Right cardiac atrium (tissue), 5 donors: ENCODE measurements around the gene PRDM12. TPM values are rescaled to one million over a fixed set of nuclear protein-coding genes. Genes with fewer than 3 reads are reported as not detected.
"Not testable (repeated sequence)": the region's sequence is repeated elsewhere in the genome, so short reads cannot be mapped to it uniquely, and the experiment has no call there.

Experiments used
- ATAC-seq, 2 donors: fragments of 200-7000 bp; cut with Tn5 transposase; one replicate each; pipeline versions ENCODE4 v1.8.0 to v1.9.1; 2020; ENCODE audit warnings: moderate library complexity in 2 of 2, mild to moderate bottlenecking in 1 of 2
- DNase-seq, 3 donors: peaks; one replicate each; pipeline ENCODE4 v3.0.0-alpha.2; 2020
- H3K27ac ChIP-seq: one replicate; pipeline ENCODE4 v1.5.1; 2013; ENCODE audit warnings: mild to moderate bottlenecking, low read length, control low read depth, moderate library complexity
- H3K27me3 ChIP-seq: one replicate; pipeline ENCODE4 v1.6.1; 2013; ENCODE audit not compliant: control insufficient read depth, insufficient read depth
- H3K4me1 ChIP-seq: one replicate; pipeline ENCODE4 v1.6.1; 2013; ENCODE audit warnings: low read length; ENCODE audit not compliant: control insufficient read depth, insufficient read depth
- H3K4me3 ChIP-seq: one replicate; pipeline ENCODE4 v1.5.1; 2013; ENCODE audit warnings: low read length, control low read depth
- H3K9me3 ChIP-seq: one replicate; pipeline ENCODE4 v1.6.1; 2013; ENCODE audit warnings: low read length; ENCODE audit not compliant: control insufficient read depth
- WGBS: extraction: QIAGEN DNeasy Blood & Tissue Kit; methylation state at CpG from one replicate; pipeline ENCODE4 v1.1.7; 2013; 5-methylcytosine and 5-hydroxymethylcytosine counted together
- intact Hi-C, 4 donors: fragments of 100-400 bp; cut with DNase I; formaldehyde crosslinking; loops; one replicate each; pipeline versions ENCODE4 v1.11.0 to v1.14.0; 2022 to 2023
- polyA plus RNA-seq: library from polyadenylated mRNA; stranded (reverse); fragments of 200-250 nt; gene quantifications from one replicate; pipeline ENCODE4 v1.2.3, GENCODE V29; 2013
- total RNA-seq, 4 donors: library from RNA; stranded (reverse); fragmentation: NEBNext Ultra II Directional; extraction: Animal tissue kit (Norgen Biotek cat#: 25700); gene quantifications; one replicate each; pipeline ENCODE4 v1.2.1, GENCODE V29; 2021
- donor health status: healthy with polysubstance abuse.
- donor health status: DM: no; HTN: yes; CAD: no.
- donor health status: DM: no; HTN: no; CAD: no.
- donor health status: DM: no; HTN: yes; CAD: no; lungs with severe emphysema.
- donor health status: DM: yes; HTN: yes; CAD: no.

The PRDM12 gene
- total and polyA plus RNA-seq, 5 donors, result 0.02 TPM; not detected in 4

- peaks cover 2% of the 10 kb centered on the region for H3K4me1 ChIP-seq
- H3K27me3 ChIP-seq, result no peaks in the 10 kb centered on the region
- H3K4me3 ChIP-seq, result peak overlapping the region; percentile 50
- intact Hi-C loops, result loop anchor here (2.0 to 5.0 kb wide), 3 partner anchors 50 to 221 kb away; no protein-coding TSS in a partner anchor
- DNase-seq, result peak in 1 of 3 donors; percentile 60
- ATAC-seq, result peak; percentile 22 to 32
- 1% methylated on average over 45 of the region's 45 CpGs for WGBS
- no peak overlapping the region for H3K27ac ChIP-seq
- H3K9me3 ChIP-seq, result no peaks in the 10 kb centered on the region
Measured at GRCh38 chr9:130681769-130682420, 17.5 kb downstream of the PRDM12 start.

DNA sequence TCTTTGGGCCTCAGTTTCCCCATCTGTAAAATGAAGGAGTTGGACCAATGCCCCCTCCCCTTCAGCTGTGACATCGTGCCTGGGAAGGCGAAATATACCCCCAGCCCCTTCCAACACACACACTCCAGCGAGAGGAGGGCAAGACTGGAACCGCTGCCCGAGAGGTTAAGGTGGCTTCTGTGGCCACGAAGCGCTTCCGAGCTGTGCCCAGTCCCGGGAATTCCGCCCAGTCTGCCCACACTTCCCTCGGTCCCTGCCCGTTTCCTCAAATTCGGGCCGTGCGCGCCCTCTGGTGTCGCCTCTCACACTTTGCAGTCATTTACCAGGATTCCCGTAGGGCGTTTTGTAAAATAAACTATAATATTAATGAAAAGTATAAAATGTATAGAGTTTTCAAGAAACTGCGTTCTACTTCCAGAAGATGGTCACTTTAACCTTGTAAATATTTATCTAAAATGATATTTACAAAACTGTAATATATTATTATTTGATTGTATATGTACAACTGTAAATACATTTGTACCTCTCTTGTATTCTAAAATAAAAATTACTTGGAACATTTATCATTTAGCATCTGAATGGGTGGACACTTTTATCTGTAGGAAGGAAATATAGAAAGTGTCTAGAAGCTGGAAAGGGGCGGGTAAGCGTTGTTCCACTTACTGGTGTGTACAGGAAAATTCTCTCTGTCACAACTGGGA, 18.2 kb downstream of the PRDM12 start:
- peaks cover 2% of the 10 kb centered on the region for H3K4me1 ChIP-seq
- no peak overlapping the region for H3K27ac ChIP-seq
- H3K27me3 ChIP-seq, result no peaks in the 10 kb centered on the region
- peak overlapping the region; percentile 50 for H3K4me3 ChIP-seq
- H3K9me3 ChIP-seq, result no peaks in the 10 kb centered on the region
- WGBS, result 4% methylated on average over 22 of the region's 22 CpGs
- peak; percentile 80 to 89 (median 89) for DNase-seq
- intact Hi-C loops, result loop anchor here (1.0 to 5.0 kb wide), 4 partner anchors 50 to 222 kb away; no protein-coding TSS in a partner anchor
- ATAC-seq, result peak; percentile 73 to 78

GRCh38 chr9:130685104-130685503, 20.7 kb downstream of the PRDM12 start:
- H3K9me3 ChIP-seq, result no peaks in the 10 kb centered on the region
- intact Hi-C loops, result no loop called here
- ATAC-seq, result no peak
- H3K27ac ChIP-seq, result no peak overlapping the region
- no peak overlapping the region for H3K4me3 ChIP-seq
- no peaks in the 10 kb centered on the region for H3K27me3 ChIP-seq
- no peak for DNase-seq
- H3K4me1 ChIP-seq, result peaks cover 2% of the 10 kb centered on the region

GRCh38 chr9:130685945-130686344, 21.6 kb downstream of the PRDM12 start:
- DNase-seq, H3K27ac ChIP-seq, ATAC-seq, H3K27me3 ChIP-seq, intact Hi-C loops, H3K9me3 ChIP-seq, H3K4me3 ChIP-seq, H3K4me1 ChIP-seq: not testable (repeated sequence)
- WGBS, result 92% methylated on average over 11 of the region's 11 CpGs

DNA sequence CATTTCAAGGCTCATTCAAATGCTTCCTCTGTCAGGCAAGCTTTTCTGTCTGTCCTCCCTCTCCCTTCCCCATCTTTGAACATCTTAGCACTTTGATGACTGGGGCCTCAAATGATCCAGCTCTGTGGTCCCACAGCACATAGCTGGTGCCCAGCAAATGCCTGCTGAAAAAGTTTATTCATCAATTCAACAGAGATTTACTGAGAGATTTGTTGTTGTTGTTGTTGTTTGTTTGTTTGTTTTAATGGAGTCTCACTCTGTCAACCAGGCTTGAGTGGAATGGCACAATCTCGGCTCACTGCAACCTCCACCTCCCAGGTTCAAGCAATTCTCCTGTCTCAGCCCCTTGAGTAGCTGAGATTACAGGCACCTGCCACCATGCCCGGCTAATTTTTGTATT, 23.2 kb downstream of the PRDM12 start:
- Histone ChIP-seq H3K4me3 (no peak overlapping the region), H3K27me3 (no peaks in the 10 kb centered on the region), H3K4me1 (no peaks in the 10 kb centered on the region), H3K27ac (no peak overlapping the region), H3K9me3 (no peaks in the 10 kb centered on the region)
- WGBS, result 89% methylated on average over 2 of the region's 2 CpGs
- DNase-seq (no peak), ATAC-seq (no peak)
- intact Hi-C loops, result no loop called here

GRCh38 chr9:130688072-130688471, 23.7 kb downstream of the PRDM12 start:
- WGBS, result 85% methylated on average over 5 of the region's 5 CpGs
- intact Hi-C loops, result no loop called here
- Histone ChIP-seq H3K27ac (no peak overlapping the region), H3K9me3 (no peaks in the 10 kb centered on the region), H3K4me1 (no peaks in the 10 kb centered on the region), H3K4me3 (no peak overlapping the region), H3K27me3 (no peaks in the 10 kb centered on the region)
- DNase-seq (no peak), ATAC-seq (no peak)

DNA sequence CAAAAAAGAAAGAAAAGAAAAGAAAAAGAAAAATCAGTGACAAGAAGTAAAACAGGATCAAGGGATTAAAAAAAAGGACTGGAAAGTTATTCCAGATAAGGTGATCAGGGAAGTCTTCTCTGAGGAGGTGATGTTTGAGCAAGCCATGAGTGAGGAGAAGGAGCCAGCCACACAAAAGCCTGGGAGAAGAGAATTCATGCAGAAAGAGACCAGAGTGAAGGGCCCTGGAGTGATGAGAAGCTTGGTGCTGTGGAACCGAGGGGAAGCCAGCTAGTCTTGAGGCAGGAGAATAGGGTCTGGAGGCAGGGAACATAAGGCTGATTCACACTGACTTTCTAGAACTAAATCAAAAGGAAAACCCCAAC, 25.2 kb downstream of the PRDM12 start:
- no peak for DNase-seq
- H3K4me1 ChIP-seq, result no peaks in the 10 kb centered on the region
- intact Hi-C loops, result no loop called here
- H3K4me3 ChIP-seq, result no peak overlapping the region
- H3K27ac ChIP-seq, result no peak overlapping the region
- ATAC-seq, result no peak
- WGBS, result 35% methylated on average over 1 of the region's 1 CpG
- H3K9me3 ChIP-seq, result no peaks in the 10 kb centered on the region
- H3K27me3 ChIP-seq, result no peaks in the 10 kb centered on the region

DNA sequence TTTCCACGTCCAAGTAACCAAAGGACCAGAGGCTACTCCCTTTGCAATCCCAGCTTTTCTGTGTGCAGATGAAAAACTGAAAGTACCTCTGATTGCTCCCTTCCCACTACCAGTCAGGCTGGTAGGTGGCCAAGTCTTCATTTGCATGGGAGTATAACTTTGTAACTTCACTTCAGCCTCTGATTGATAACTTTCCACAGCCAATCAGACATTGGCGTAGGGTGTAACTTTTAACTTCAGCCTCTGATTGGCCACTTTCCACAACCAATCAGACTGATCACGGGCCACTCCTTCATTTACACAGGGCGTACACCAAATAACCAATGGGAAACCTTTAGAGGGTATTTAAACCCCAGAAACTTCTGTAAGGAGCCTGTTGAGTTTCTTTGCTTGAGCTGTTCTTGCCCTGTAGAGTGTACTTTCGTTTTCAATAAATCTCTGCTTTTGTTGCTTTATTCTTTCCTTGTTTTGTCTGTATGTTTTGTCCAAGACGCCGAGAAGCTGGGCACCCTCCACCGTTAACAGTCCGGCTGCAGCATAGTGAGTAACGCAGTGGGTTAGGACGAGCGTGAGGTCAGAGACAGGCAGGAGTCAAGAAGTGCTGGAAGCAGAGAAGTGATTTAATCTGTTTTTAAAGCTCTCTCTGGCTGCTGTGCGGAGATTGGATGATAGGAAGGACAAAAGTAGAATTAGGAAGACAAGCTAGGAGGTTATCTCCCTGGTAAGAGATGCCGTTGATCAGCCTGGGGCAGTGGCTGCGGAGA, 25.7 kb downstream of the PRDM12 start:
- intact Hi-C loops, result no loop called here
- peak overlapping the region; percentile 39 for H3K4me3 ChIP-seq
- WGBS, result 55% methylated on average over 15 of the region's 15 CpGs
- no peaks in the 10 kb centered on the region for H3K4me1 ChIP-seq
- no peaks in the 10 kb centered on the region for H3K9me3 ChIP-seq
- H3K27me3 ChIP-seq, result no peaks in the 10 kb centered on the region
- DNase-seq (peak in 2 of 3 donors; percentile 57 to 75), ATAC-seq (peak; percentile 58 to 73)
- peak overlapping the region; percentile 63 for H3K27ac ChIP-seq

DNA sequence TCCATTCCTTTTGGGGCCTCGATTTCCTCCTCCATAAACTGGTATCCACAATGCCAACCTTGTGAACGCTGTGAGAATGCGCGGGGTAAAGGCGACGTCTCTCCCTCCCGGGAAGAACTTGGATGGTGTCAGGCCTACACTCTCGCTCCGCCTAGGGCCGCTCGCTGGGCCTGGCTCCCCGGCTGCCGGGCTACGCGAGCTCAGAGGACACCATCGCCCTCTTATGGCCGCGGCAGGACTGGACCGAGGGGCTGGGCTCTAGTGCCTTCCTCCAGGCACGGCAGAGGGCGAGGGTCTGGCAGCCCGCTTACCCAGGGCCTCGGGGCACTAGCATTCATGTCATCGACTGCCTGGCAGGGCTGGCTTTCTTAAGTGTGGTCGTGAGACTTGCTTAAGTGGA, 27.9 kb downstream of the PRDM12 start:
- H3K9me3 ChIP-seq, result no peaks in the 10 kb centered on the region
- no peak overlapping the region for H3K27ac ChIP-seq
- no peaks in the 10 kb centered on the region for H3K27me3 ChIP-seq
- intact Hi-C loops, result no loop called here
- no peak overlapping the region for H3K4me3 ChIP-seq
- DNase-seq (peak; percentile 41 to 81 (median 76)), ATAC-seq (peak; percentile 3 to 39)
- no peaks in the 10 kb centered on the region for H3K4me1 ChIP-seq
- 37% methylated on average over 25 of the region's 25 CpGs for WGBS

DNA sequence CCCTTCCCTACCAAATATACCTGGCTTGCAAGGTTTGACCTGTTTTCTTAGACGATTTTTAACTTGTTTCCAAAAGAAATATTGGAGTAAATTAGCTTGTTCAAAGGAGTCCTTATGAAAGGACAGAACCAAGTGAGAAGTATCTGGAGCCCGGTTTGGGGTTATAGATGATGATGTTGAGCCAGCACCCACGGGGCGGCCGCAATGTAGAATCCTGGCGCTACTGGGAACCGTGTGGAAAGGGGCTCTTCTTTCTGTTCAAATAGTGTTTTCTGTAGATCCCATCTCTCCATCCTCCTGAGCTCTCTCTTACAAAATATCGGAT, 28.7 kb downstream of the PRDM12 start:
- intact Hi-C loops, result no loop called here
- DNase-seq (no peak), ATAC-seq (no peak)
- peak overlapping the region; percentile 64 for H3K4me3 ChIP-seq
- no peaks in the 10 kb centered on the region for H3K27me3 ChIP-seq
- H3K9me3 ChIP-seq, result no peaks in the 10 kb centered on the region
- 4% methylated on average over 8 of the region's 8 CpGs for WGBS
- H3K4me1 ChIP-seq, result no peaks in the 10 kb centered on the region
- no peak overlapping the region for H3K27ac ChIP-seq
